Neural crest cell (in vitro differentiated cells): Measurements from ENCODE around the gene UNC5A. TPM values are rescaled to one million over a fixed set of nuclear protein-coding genes. Genes with fewer than 3 reads are reported as not detected.

Experiments
- DNase-seq: peaks from one replicate; pipeline ENCODE4 v3.0.0; 2021; ENCODE audit warnings: low read depth, mixed read lengths, low spot score
- H3K27ac Mint-ChIP-seq: one replicate; pipeline ENCODE4 v1.8.0; 2021; ENCODE audit warnings: mild to moderate bottlenecking, mixed read lengths; ENCODE audit not compliant: unreplicated experiment
- H3K27me3 Mint-ChIP-seq: 2 replicates; pipeline ENCODE4 v1.8.0; 2021; ENCODE audit warnings: low read depth, mild to moderate bottlenecking, mixed read lengths
- H3K36me3 Mint-ChIP-seq: 2 replicates; pipeline ENCODE4 v1.8.0; 2021; ENCODE audit warnings: low read depth, mild to moderate bottlenecking, mixed read lengths
- H3K4me1 Mint-ChIP-seq: 2 replicates; pipeline ENCODE4 v1.8.0; 2021; ENCODE audit warnings: mixed read lengths
- H3K4me3 Mint-ChIP-seq: one replicate; pipeline ENCODE4 v1.8.0; 2021; ENCODE audit warnings: mild to moderate bottlenecking, mixed read lengths
- H3K9me3 Mint-ChIP-seq: 2 replicates; pipeline ENCODE4 v1.8.0; 2021; ENCODE audit warnings: mixed read lengths
- total RNA-seq: library from RNA; stranded (reverse); gene quantifications from 2 replicates; pipeline ENCODE4 v1.2.1, GENCODE V29; 2021
- TF ChIP-seq, protein P1 (sequence below): fragments of 200-600 bp; sonication (generic); conservative IDR thresholded peaks from 2 replicates; pipeline ENCODE4 v1.5.0; 2021; ENCODE audit warnings: antibody characterized with exemption, mild to moderate bottlenecking

UNC5A gene
- total RNA-seq, 1 donor from 2014 or later: 0.70 TPM

DNA sequence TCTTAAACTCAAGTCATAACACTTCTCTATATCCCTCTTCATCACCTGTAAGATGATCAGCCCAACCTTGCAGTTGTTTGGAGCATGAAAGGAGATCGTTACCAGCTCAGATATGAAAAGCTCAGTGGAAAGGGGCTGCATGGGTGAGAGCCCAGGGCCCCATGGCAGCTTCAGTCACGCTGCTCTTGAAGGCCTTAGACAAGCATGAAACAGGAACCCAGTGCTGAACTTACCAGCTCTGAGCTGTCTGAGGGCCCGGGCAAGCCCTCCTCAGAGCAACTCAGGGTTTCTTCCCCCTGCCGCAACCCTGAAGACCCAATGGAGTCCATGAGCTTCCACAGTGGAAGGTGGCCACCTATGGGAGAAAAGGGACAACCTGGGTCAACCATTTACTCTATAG lies 85.5 kb downstream of the UNC5A start:
- Mint-ChIP-seq H3K27me3 (peaks cover 6% of the 10 kb centered on the region), H3K27ac (no peak overlapping the region), H3K9me3 (no peaks in the 10 kb centered on the region), H3K4me1 (peaks cover under 1% of the 10 kb centered on the region), H3K36me3 (no peaks in the 10 kb centered on the region), H3K4me3 (no peak overlapping the region)
- TF ChIP-seq, protein P1, sequence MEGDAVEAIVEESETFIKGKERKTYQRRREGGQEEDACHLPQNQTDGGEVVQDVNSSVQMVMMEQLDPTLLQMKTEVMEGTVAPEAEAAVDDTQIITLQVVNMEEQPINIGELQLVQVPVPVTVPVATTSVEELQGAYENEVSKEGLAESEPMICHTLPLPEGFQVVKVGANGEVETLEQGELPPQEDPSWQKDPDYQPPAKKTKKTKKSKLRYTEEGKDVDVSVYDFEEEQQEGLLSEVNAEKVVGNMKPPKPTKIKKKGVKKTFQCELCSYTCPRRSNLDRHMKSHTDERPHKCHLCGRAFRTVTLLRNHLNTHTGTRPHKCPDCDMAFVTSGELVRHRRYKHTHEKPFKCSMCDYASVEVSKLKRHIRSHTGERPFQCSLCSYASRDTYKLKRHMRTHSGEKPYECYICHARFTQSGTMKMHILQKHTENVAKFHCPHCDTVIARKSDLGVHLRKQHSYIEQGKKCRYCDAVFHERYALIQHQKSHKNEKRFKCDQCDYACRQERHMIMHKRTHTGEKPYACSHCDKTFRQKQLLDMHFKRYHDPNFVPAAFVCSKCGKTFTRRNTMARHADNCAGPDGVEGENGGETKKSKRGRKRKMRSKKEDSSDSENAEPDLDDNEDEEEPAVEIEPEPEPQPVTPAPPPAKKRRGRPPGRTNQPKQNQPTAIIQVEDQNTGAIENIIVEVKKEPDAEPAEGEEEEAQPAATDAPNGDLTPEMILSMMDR: no peak
- no peak for DNase-seq

DNA sequence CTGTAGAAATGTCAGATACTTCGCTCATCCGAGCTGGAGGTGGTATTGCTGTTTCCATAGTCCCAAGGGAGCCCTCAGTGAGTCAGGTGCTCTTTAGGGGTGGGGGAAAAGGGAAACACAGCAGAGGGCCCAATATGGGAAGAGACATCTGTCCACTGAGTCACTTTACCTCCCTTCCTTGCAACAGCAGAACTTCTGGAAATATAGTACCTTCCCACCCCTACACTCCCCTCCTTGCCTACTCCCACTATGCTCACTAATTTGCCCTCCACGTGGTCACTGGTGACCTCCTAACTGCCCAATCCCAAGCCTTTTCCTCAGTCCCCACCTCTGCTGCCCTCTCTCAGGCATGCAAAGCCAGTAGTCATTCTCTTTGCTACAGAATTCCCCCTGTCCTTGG lies 86.9 kb downstream of the UNC5A start:
- Mint-ChIP-seq H3K36me3 (peaks cover 2% of the 10 kb centered on the region), H3K27ac (no peak overlapping the region), H3K4me3 (no peak overlapping the region), H3K27me3 (peaks cover 6% of the 10 kb centered on the region), H3K9me3 (no peaks in the 10 kb centered on the region), H3K4me1 (peaks cover 4% of the 10 kb centered on the region)
- TF ChIP-seq, protein P1: no peak
- DNase-seq: no peak

DNA sequence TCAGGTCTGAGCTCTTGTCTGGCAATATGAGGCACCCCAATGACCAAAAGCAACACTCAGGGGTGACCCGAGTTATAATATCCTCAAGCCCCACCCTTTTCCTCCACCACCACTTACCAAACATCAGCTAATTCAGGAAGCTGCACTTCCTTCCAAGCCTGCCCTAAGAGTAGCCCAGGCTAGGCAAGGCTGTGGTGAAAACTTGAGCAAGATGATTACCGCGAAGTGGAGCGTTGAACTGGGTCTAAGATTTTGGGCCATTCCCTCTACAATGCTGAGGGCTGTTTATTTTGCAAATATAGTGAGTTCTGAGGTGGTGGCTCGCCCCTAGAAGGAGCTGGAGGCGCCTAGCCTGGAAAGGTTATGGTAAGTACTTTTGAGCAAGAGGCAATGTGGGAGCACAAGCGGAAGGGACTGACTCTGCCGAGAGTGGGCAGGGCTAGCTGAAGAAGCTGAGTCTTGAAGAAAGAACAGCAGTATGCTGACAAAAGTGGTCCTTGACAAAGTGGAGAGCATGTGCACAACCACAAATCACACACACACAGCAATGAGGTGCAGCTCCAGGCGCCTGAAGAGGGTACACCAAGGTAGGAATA lies 89.0 kb downstream of the UNC5A start, which contains the start of gene HK3:
HK3 (minus strand) TSS at position 51 of the 596 bp plus-strand sequence. CDS start 3,187 bp downstream, outside the sequence.
- DNase-seq: no peak
- no peaks in the 10 kb centered on the region for H3K9me3 Mint-ChIP-seq
- no peak within 1 kb of the TSS for H3K4me3 Mint-ChIP-seq
- no peak within 1 kb of the TSS for H3K27ac Mint-ChIP-seq
- H3K36me3 Mint-ChIP-seq: peaks cover 14% of the 10 kb centered on the region
- peaks cover 4% of the 10 kb centered on the region for H3K4me1 Mint-ChIP-seq
- TF ChIP-seq, protein P1: no peak
- peaks cover 6% of the 10 kb centered on the region for H3K27me3 Mint-ChIP-seq

DNA sequence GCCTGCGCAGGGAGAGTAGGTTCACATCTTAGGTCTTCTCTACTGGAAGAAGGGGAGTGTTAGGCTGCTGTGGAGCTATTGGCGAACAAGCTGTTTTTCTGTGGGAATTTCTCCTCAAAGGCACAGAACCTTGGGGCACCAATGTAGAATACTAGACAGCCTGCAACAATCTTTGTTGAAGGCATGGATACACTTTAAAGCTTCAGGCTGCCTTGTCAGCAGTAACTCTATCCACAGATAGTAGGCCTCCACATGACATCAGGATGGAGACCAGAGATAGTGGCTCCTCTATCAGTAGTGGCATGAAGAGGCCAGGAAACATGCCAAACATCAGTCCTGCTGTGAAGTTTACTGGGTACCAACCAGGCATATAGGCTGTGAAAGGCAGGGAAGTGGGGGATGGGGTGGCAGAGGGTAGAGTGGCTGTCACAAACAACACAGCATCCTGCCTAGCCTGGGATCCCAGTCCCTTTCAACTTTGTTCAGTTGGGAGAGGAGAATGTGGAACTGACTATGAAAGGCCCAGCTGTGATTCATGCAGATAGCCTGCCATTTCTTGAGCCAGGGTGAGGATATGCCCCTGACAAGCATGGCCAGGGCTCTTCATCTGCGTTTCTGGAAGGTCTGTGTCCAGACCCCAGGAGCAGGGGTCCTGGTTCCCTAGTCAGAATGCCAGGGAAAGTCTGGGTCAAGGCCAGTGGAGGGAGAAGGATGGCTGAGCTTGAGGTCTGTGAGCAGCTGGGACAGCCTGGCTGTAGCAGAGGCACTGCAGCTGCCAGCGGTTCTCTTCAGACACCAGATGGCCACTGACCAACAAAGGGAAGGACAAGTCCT lies 89.8 kb downstream of the UNC5A start:
- H3K27me3 Mint-ChIP-seq: peaks cover 6% of the 10 kb centered on the region
- H3K27ac Mint-ChIP-seq: no peak overlapping the region
- peaks cover 17% of the 10 kb centered on the region for H3K36me3 Mint-ChIP-seq
- no peaks in the 10 kb centered on the region for H3K9me3 Mint-ChIP-seq
- no peak for DNase-seq
- peaks cover 4% of the 10 kb centered on the region for H3K4me1 Mint-ChIP-seq
- TF ChIP-seq, protein P1: no peak
- H3K4me3 Mint-ChIP-seq: no peak overlapping the region

DNA sequence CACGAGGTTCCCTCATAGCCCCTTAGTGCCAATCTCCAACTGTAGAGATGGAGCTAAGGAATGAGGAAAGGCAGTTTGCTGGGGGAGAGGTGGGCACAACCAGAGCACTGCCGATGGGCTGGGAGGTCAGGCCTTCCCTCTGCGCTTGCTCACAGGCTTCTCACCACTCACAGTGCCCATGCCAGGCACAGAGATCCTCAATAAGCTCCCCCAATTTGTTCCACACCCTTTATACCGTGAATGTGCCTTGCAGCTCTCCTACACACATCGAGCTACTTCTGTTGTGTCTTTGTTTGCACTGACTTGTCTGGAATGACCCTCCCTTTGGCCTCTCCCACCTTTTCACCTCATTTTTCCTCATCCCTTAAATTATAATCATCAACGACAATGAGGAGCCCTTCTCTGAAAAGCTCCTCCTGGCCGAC lies 90.4 kb downstream of the UNC5A start:
- no peak overlapping the region for H3K27ac Mint-ChIP-seq
- no peaks in the 10 kb centered on the region for H3K9me3 Mint-ChIP-seq
- TF ChIP-seq, protein P1: no peak
- DNase-seq: no peak
- H3K27me3 Mint-ChIP-seq: peaks cover 6% of the 10 kb centered on the region
- H3K4me3 Mint-ChIP-seq: no peak overlapping the region
- H3K36me3 Mint-ChIP-seq: peaks cover 19% of the 10 kb centered on the region
- peaks cover 4% of the 10 kb centered on the region for H3K4me1 Mint-ChIP-seq
